Measurements from ENCODE around the gene ALX3.
A peak's percentile ranks its signal among the peaks of the same experiment; 100 is the strongest.

ALX3 gene

GRCh38 chr1:110091381-110091780 is 20.9 kb upstream of the ALX3 start:
- in situ Hi-C loops (cut with MboI; ENCODE audit: low pct_unique_long_range_greater_than_20kb, low sequenced_read_pairs, unreplicated experiment) = no loop called here

GRCh38 chr1:110089561-110090275 is 19.2 kb upstream of the ALX3 start:
- DNase-seq (ENCODE audit: low spot score) = no peak
- in situ Hi-C loops (cut with MboI; ENCODE audit: low pct_unique_long_range_greater_than_20kb, low sequenced_read_pairs, unreplicated experiment) = no loop called here
- no peak for TF ChIP-seq CTCF (IDR thresholded peaks at IDR 0.05; ENCODE audit: extremely low read depth, insufficient read depth, missing control alignments)

More at GRCh38 chr1:110091381-110091780, 20.9 kb upstream of the ALX3 start:
- DNase-seq (ENCODE audit: low spot score) = no peak
- no peak for TF ChIP-seq CTCF (IDR thresholded peaks at IDR 0.05; ENCODE audit: extremely low read depth, insufficient read depth, missing control alignments)

GRCh38 chr1:110088739-110089316 is 18.4 kb upstream of the ALX3 start:
- no peak for TF ChIP-seq CTCF (IDR thresholded peaks at IDR 0.05; ENCODE audit: extremely low read depth, insufficient read depth, missing control alignments)
- in situ Hi-C loops (cut with MboI; ENCODE audit: low pct_unique_long_range_greater_than_20kb, low sequenced_read_pairs, unreplicated experiment) = no loop called here
- no peak for DNase-seq (ENCODE audit: low spot score)

GRCh38 chr1:110087812-110088738 is 17.6 kb upstream of the ALX3 start:
- peak; percentile 77 for TF ChIP-seq CTCF (IDR thresholded peaks at IDR 0.05; ENCODE audit: extremely low read depth, insufficient read depth, missing control alignments)
- in situ Hi-C loops (cut with MboI; ENCODE audit: low pct_unique_long_range_greater_than_20kb, low sequenced_read_pairs, unreplicated experiment) = no loop called here
- peak; percentile 79 for DNase-seq (ENCODE audit: low spot score)

GRCh38 chr1:110086961-110087360 is 16.5 kb upstream of the ALX3 start:
- no peak for DNase-seq (ENCODE audit: low spot score)
- no peak for TF ChIP-seq CTCF (IDR thresholded peaks at IDR 0.05; ENCODE audit: extremely low read depth, insufficient read depth, missing control alignments)
- in situ Hi-C loops (cut with MboI; ENCODE audit: low pct_unique_long_range_greater_than_20kb, low sequenced_read_pairs, unreplicated experiment) = no loop called here

GRCh38 chr1:110085671-110086070 is 15.2 kb upstream of the ALX3 start:
- DNase-seq (ENCODE audit: low spot score) = no peak
- TF ChIP-seq CTCF (IDR thresholded peaks at IDR 0.05; ENCODE audit: extremely low read depth, insufficient read depth, missing control alignments) = no peak
- in situ Hi-C loops (cut with MboI; ENCODE audit: low pct_unique_long_range_greater_than_20kb, low sequenced_read_pairs, unreplicated experiment) = no loop called here

All from GM13977 (cell line).